Adrenal gland (tissue), 12 donors: Measurements from ENCODE around the gene MC1R. TPM values are rescaled to one million over a fixed set of nuclear protein-coding genes. Genes with fewer than 3 reads are reported as not detected.

ENCODE experiments used
- DNase-seq, 7 donors: peaks; one replicate each; pipeline ENCODE4 v3.0.0-alpha.2; 2019 to 2020
- H3K27ac ChIP-seq, 5 donors: fragments of 200-600 bp; sonication (generic) in 4 of 5; 1 replicate in 3 of 5; 2 replicates in 2 of 5; pipeline versions ENCODE4 v1.5.1 to v1.8.0; 2016 to 2020; ENCODE audit warnings: mild to moderate bottlenecking in 1 of 5
- H3K27me3 ChIP-seq: fragments of 200-600 bp; 2 replicates; pipeline ENCODE4 v1.8.0; 2021
- H3K36me3 ChIP-seq, 2 donors: fragments of 200-600 bp; replicated peaks in 1 of 2; 1 replicate in 1 of 2; 2 replicates in 1 of 2; pipeline versions ENCODE4 v1.5.1 to v1.8.0; 2018 to 2022
- H3K4me1 ChIP-seq, 2 donors: fragments of 200-600 bp; replicated peaks in 1 of 2; 1 replicate in 1 of 2; 2 replicates in 1 of 2; pipeline versions ENCODE4 v1.5.1 to v1.8.0; 2018 to 2021
- H3K4me3 ChIP-seq, 4 donors: fragments of 200-600 bp; sonication (generic) in 3 of 4; one replicate each; pipeline ENCODE4 v1.5.1; 2016 to 2018
- H3K9me3 ChIP-seq, 3 donors: fragments of 200-600 bp; sonication (generic) in 1 of 3; replicated peaks in 1 of 3; 1 replicate in 2 of 3; 2 replicates in 1 of 3; pipeline versions ENCODE4 v1.5.1 to v1.8.0; 2016 to 2021
- CTCF ChIP-seq, 6 experiments: fragments of 450-650 bp in 4 of 6; fragments of 200-600 bp in 2 of 6; sonication (generic) in 1 of 6; IDR thresholded peaks; 1 replicate in 5 of 6; 2 replicates in 1 of 6; pipeline versions ENCODE4 v1.5.1 to v1.8.0; 2016 to 2021; ENCODE audit warnings: antibody characterized with exemption in 6 of 6, mild to moderate bottlenecking in 2 of 6, moderate library complexity in 1 of 6
- POLR2A ChIP-seq, 2 donors: fragments of 450-650 bp; IDR thresholded peaks; one replicate each; pipeline ENCODE4 v1.6.1; 2017; ENCODE audit warnings: antibody characterized with exemption in 2 of 2, mild to moderate bottlenecking in 2 of 2, moderate library complexity in 1 of 2
- WGBS, 4 donors: extraction: QIAGEN DNeasy Blood & Tissue Kit in 2 of 4; methylation state at CpG; one replicate each; pipeline versions ENCODE4 v1.1.5 to v1.1.7; 2013 to 2017; 5-methylcytosine and 5-hydroxymethylcytosine counted together
- intact Hi-C, 2 donors: fragments of 100-400 bp; cut with DNase I; formaldehyde crosslinking; loops; one replicate each; pipeline versions ENCODE4 v1.14.1 to v1.15.0; 2022 to 2023
- polyA plus RNA-seq, 3 donors: library from polyadenylated mRNA; stranded (reverse); fragments of 200-250 nt in 2 of 3; fragments of 350-450 nt in 1 of 3; fragmentation: Illumina TruSeq in 1 of 3; extraction: RNeasy Lipid Tissue Mini Kit (QIAGEN cat#74804) in 1 of 3; gene quantifications; one replicate each; pipeline ENCODE4 v1.2.3, GENCODE V29; 2013 to 2014
- total RNA-seq, 9 donors: library from RNA; depleted of rRNA in 4 of 9; stranded (reverse); fragments of >200 nt in 4 of 9; fragments of 120-200 nt in 1 of 9; fragmentation: NEBNext Ultra II Directional in 1 of 9; extraction: Animal tissue kit (Norgen Biotek cat#: 25700) in 1 of 9; gene quantifications; one replicate each; pipeline versions ENCODE4 v1.1.0 to v1.2.4, GENCODE V29; 2013 to 2023
- donor health status: healthy with polysubstance abuse.
- donor health status: Bipolar disorder and iron deficiency.
- donor health status: DM: yes; HTN: yes; CAD: no.
- donor health status: DM: no; HTN: no; CAD: no.
- donor health status: DM: no; HTN: no; CAD: no.
- donor health status: DM: yes; HTN: yes; CAD: no.

MC1R gene
- total and polyA plus RNA-seq, 12 donors: 0.55 to 20.4 (median 6.2) TPM

- no peaks in the 10 kb centered on the region for H3K9me3 ChIP-seq
- no peaks in the 10 kb centered on the region for H3K4me1 ChIP-seq
- no peaks in the 10 kb centered on the region for H3K27me3 ChIP-seq
- TF ChIP-seq POLR2A (IDR thresholded peaks at IDR 0.05) (no peak), CTCF (IDR thresholded peaks at IDR 0.05) (no peak)
- H3K36me3 ChIP-seq: peaks cover 0 to 15% of the 10 kb centered on the region in 2 donors
- intact Hi-C loops: no loop called here
- no peak overlapping the region for H3K27ac ChIP-seq
- WGBS, 4 donors: 73 to 83% (median 82%) methylated on average over 13 of the region's 13 CpGs
- H3K4me3 ChIP-seq: no peak overlapping the region
- DNase-seq: no peak
These were observed 17.4 kb downstream of the MC1R start for GRCh38 chr16:89936034-89936433.

- no peaks in the 10 kb centered on the region for H3K4me1 ChIP-seq
- intact Hi-C loops: no loop called here
- WGBS, 4 donors: 90 to 100% (median 94%) methylated on average over 4 to 14 of the region's 14 CpGs
These were observed 17.8 kb downstream of the MC1R start for GRCh38 chr16:89936508-89936907.

GRCh38 chr16:89936981-89937380 lies 18.3 kb downstream of the MC1R start:
- intact Hi-C loops: no loop called here
- H3K4me1 ChIP-seq: no peaks in the 10 kb centered on the region
- H3K27ac ChIP-seq: no peak overlapping the region
- no peaks in the 10 kb centered on the region for H3K9me3 ChIP-seq
- 93 to 97% (median 94%) methylated on average over 13 to 20 of the region's 20 CpGs for WGBS, 4 donors
- H3K4me3 ChIP-seq: no peak overlapping the region
- no peak for DNase-seq
- H3K27me3 ChIP-seq: no peaks in the 10 kb centered on the region
- TF ChIP-seq CTCF (IDR thresholded peaks at IDR 0.05) (no peak), POLR2A (IDR thresholded peaks at IDR 0.05) (no peak)
- peaks cover 0 to 15% of the 10 kb centered on the region in 2 donors for H3K36me3 ChIP-seq

More at GRCh38 chr16:89936508-89936907, 17.8 kb downstream of the MC1R start:
- Histone ChIP-seq H3K27me3 (no peaks in the 10 kb centered on the region), H3K27ac (no peak overlapping the region), H3K9me3 (no peaks in the 10 kb centered on the region), H3K36me3 (peaks cover 0 to 15% of the 10 kb centered on the region in 2 donors), H3K4me3 (no peak overlapping the region)
- DNase-seq: no peak
- TF ChIP-seq CTCF (IDR thresholded peaks at IDR 0.05): no peak
- TF ChIP-seq POLR2A (IDR thresholded peaks at IDR 0.05): no peak

- Histone ChIP-seq H3K36me3 (peaks cover 0 to 9% of the 10 kb centered on the region in 2 donors), H3K4me1 (no peaks in the 10 kb centered on the region), H3K4me3 (no peak overlapping the region), H3K27me3 (no peaks in the 10 kb centered on the region), H3K27ac (no peak overlapping the region), H3K9me3 (no peaks in the 10 kb centered on the region)
- no peak for DNase-seq
- TF ChIP-seq POLR2A (IDR thresholded peaks at IDR 0.05) (no peak), CTCF (IDR thresholded peaks at IDR 0.05) (no peak)
- 72 to 84% (median 79%) methylated on average over 20 to 21 of the region's 21 CpGs for WGBS, 4 donors
- intact Hi-C loops: no loop called here
These were observed 19.7 kb downstream of the MC1R start for GRCh38 chr16:89938175-89938885.
